Measurements from ENCODE around the gene FURIN. TPM values are rescaled to one million over a fixed set of nuclear protein-coding genes. Genes with fewer than 3 reads are reported as not detected.
A peak's percentile ranks its signal among the peaks of the same experiment; 100 is the strongest.

Gene FURIN
- total and polyA plus RNA-seq, 4 donors: 57.1 to 159 (median 92.1) TPM

DNA sequence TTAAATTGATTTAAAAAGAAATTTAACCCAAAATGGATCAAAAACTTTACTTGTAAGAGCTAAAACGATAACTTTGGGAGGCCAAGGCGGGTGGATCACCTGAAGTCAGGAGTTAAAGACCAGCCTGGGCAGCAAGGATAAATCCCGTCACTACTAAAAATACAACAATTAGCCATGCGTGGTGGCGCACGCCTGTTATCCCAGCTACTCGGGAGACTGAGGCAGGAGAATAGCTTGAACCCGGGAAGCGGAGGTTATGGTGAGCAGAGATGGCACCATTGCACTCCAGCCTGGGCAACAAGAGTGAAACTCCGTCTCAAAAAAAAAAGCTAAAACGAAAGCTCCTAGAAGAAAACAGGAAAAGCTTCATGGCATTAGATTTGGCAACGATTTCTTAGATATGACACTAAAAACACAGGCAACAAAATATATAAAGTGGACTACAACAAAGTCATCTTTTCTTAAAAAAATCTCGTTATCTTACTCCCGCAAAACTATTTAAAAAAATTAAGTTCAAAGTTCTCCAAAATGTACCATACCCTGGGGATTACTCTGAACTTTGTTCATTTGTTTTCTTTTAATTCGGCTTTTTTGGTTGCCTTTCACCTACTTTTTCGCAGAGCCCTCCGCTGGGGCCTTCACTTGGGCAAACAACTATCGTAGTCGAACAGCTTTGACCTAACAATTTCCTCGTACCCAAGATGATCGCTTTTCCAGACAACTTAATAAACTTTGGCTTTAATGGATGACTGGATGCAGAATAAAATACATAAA, 61.0 kb downstream of the FURIN start:
- peak overlapping the region; percentile 50 to 63 for H3K9ac ChIP-seq (ENCODE audit: insufficient read depth in 1 of 2, low read length in 2 of 2)
- H3K4me3 ChIP-seq: peak overlapping the region; percentile 73
- H3K36me3 ChIP-seq (ENCODE audit: control insufficient read depth in 4 of 4, insufficient read depth in 4 of 4, low read length in 4 of 4): no peaks in the 10 kb centered on the region
- H3K27ac ChIP-seq (ENCODE audit: low read depth in 1 of 2, low read length in 1 of 2): peak overlapping the region; percentile 99
- no peak for DNase-seq
- WGBS, 2 donors: 48 to 52% methylated on average over 21 of the region's 21 CpGs
- H3K4me1 ChIP-seq (ENCODE audit: control insufficient read depth in 5 of 5, insufficient read depth in 5 of 5, low read length in 5 of 5): peaks cover 0 to 18% (median 7%) of the 10 kb centered on the region in 5 donors
- ATAC-seq (ENCODE audit: insufficient read depth, low FRiP score): no peak
- H3K27me3 ChIP-seq (ENCODE audit: control insufficient read depth in 3 of 3, insufficient read depth in 3 of 3, low read length in 2 of 3): no peaks in the 10 kb centered on the region
- H3K9me3 ChIP-seq (ENCODE audit: control insufficient read depth in 4 of 4, insufficient read depth in 3 of 4, low read length in 3 of 4): peaks cover 0 to 2% (median 0%) of the 10 kb centered on the region in 4 donors
- TF ChIP-seq, protein P1, sequence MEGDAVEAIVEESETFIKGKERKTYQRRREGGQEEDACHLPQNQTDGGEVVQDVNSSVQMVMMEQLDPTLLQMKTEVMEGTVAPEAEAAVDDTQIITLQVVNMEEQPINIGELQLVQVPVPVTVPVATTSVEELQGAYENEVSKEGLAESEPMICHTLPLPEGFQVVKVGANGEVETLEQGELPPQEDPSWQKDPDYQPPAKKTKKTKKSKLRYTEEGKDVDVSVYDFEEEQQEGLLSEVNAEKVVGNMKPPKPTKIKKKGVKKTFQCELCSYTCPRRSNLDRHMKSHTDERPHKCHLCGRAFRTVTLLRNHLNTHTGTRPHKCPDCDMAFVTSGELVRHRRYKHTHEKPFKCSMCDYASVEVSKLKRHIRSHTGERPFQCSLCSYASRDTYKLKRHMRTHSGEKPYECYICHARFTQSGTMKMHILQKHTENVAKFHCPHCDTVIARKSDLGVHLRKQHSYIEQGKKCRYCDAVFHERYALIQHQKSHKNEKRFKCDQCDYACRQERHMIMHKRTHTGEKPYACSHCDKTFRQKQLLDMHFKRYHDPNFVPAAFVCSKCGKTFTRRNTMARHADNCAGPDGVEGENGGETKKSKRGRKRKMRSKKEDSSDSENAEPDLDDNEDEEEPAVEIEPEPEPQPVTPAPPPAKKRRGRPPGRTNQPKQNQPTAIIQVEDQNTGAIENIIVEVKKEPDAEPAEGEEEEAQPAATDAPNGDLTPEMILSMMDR (IDR thresholded peaks at IDR 0.05; ENCODE audit: control extremely low read depth, extremely low read depth): no peak

- ATAC-seq (ENCODE audit: insufficient read depth, low FRiP score) (no peak), DNase-seq (peak in 1 of 3 donors; percentile 31)
- H3K4me3 ChIP-seq: no peak overlapping the region
- H3K27me3 ChIP-seq (ENCODE audit: control insufficient read depth in 3 of 3, insufficient read depth in 3 of 3, low read length in 2 of 3): no peaks in the 10 kb centered on the region
- peaks cover 0 to 23% (median 9%) of the 10 kb centered on the region in 5 donors for H3K4me1 ChIP-seq (ENCODE audit: control insufficient read depth in 5 of 5, insufficient read depth in 5 of 5, low read length in 5 of 5)
- H3K27ac ChIP-seq (ENCODE audit: low read depth in 1 of 2, low read length in 1 of 2): peak overlapping the region; percentile 99
- no peaks in the 10 kb centered on the region for H3K36me3 ChIP-seq (ENCODE audit: control insufficient read depth in 4 of 4, insufficient read depth in 4 of 4, low read length in 4 of 4)
- peaks cover 0 to 2% (median 0%) of the 10 kb centered on the region in 4 donors for H3K9me3 ChIP-seq (ENCODE audit: control insufficient read depth in 4 of 4, insufficient read depth in 3 of 4, low read length in 3 of 4)
- H3K9ac ChIP-seq (ENCODE audit: insufficient read depth in 1 of 2, low read length in 2 of 2): peak overlapping the region in 1 of 2 donors; percentile 9
- TF ChIP-seq, protein P1 (IDR thresholded peaks at IDR 0.05; ENCODE audit: control extremely low read depth, extremely low read depth): no peak
- WGBS, 2 donors: 65 to 69% methylated on average over 15 of the region's 15 CpGs
These were observed 62.6 kb downstream of the FURIN start for GRCh38 chr15:90930861-90931574.

DNA sequence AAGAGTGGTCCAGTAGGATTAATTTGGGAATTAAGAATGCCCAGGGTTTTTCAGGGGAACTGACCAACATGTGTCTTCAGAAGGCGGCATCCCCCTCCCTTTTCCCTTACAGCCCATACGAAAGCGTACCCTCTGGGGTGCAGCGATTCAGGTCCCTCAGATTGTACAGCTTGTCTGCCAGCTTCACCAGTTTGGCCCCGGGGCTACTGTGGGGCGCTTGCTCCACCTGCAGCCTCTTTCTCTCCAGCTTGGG, 63.1 kb downstream of the FURIN start:
- H3K27ac ChIP-seq (ENCODE audit: low read depth in 1 of 2, low read length in 1 of 2): peak overlapping the region; percentile 73 to 99
- H3K36me3 ChIP-seq (ENCODE audit: control insufficient read depth in 4 of 4, insufficient read depth in 4 of 4, low read length in 4 of 4): peaks cover 0 to under 1% (median under 1%) of the 10 kb centered on the region in 4 donors
- DNase-seq (no peak), ATAC-seq (ENCODE audit: insufficient read depth, low FRiP score) (no peak)
- peak overlapping the region in 1 of 2 donors; percentile 91 for H3K9ac ChIP-seq (ENCODE audit: insufficient read depth in 1 of 2, low read length in 2 of 2)
- no peaks in the 10 kb centered on the region for H3K27me3 ChIP-seq (ENCODE audit: control insufficient read depth in 3 of 3, insufficient read depth in 3 of 3, low read length in 2 of 3)
- WGBS, 2 donors: 18 to 23% methylated on average over 6 of the region's 6 CpGs
- no peak overlapping the region for H3K4me3 ChIP-seq
- TF ChIP-seq, protein P1 (IDR thresholded peaks at IDR 0.05; ENCODE audit: control extremely low read depth, extremely low read depth): no peak
- peaks cover 0 to 2% (median 0%) of the 10 kb centered on the region in 4 donors for H3K9me3 ChIP-seq (ENCODE audit: control insufficient read depth in 4 of 4, insufficient read depth in 3 of 4, low read length in 3 of 4)
- H3K4me1 ChIP-seq (ENCODE audit: control insufficient read depth in 5 of 5, insufficient read depth in 5 of 5, low read length in 5 of 5): peaks cover 0 to 27% (median 14%) of the 10 kb centered on the region in 5 donors

All from lung (tissue), 12 donors.